Fibroblast of upper back skin (primary cell): ENCODE results near the gene MOXD1.
"Not testable (repeated sequence)": the region's sequence is repeated elsewhere in the genome, so short reads cannot be mapped to it uniquely, and the experiment has no call there.

Experiments used
- DNase-seq: peaks from one replicate; pipeline ENCODE4 v3.0.0-alpha.2; 2013

The MOXD1 gene

DNA sequence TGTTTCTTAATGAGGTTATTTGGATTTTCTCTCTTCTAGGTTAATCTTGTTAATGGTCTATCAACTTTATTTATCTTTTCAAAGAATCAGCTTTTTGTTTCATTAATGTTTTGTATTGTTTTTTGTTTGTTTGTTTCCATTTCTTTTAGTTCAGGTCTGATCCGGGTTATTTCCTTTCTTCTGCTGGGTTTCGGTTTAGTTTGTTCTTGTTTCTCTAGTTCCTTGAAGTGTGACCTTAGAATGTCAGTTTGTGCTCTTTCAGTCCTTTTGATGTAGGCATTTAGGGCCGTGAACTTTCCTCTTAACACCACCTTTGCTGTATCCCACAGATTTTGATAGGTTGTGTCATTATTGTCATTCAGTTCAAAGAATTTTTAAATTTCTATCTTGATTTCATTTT is 49.3 kb downstream of the MOXD1 start:
- DNase-seq, result not testable (repeated sequence)

DNA sequence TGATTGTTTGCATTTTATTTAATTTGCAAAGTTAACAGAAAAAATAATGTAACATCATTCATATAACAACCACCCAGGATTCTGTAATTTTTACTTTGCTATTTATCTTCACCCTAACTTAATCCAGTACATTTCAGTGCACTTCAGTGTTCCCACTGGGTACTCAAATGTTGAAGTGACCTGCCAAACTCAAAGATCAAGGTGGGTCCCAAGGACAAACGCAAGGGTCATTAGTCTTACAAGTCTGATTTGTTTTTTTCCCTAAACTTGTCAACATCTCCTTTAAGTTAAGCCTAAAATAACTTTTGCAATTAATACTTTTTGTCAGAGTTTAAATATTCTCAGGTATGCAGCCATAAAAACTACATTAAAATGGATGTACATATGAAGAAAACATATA is 53.0 kb downstream of the MOXD1 start:
- no peak for DNase-seq

DNA sequence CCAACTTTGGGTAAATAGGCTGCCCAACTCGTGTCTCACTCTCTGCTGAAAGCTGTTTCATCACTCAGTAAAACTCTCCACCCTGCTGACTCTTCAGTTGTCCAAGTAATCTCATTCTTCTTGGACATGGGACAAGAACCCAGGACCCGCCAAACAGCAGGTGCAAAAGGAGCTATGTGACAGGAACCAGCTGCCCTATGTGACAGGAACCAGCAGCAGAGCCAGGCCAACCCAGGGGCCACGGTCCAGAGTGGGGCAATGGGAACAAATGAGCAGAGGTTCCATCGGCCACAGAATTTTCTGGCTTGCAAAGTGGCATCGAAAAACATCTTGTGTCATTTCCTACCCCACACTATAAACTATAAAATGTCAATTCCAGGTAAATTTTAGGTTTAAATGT is 56.5 kb downstream of the MOXD1 start:
- DNase-seq, result no peak

DNA sequence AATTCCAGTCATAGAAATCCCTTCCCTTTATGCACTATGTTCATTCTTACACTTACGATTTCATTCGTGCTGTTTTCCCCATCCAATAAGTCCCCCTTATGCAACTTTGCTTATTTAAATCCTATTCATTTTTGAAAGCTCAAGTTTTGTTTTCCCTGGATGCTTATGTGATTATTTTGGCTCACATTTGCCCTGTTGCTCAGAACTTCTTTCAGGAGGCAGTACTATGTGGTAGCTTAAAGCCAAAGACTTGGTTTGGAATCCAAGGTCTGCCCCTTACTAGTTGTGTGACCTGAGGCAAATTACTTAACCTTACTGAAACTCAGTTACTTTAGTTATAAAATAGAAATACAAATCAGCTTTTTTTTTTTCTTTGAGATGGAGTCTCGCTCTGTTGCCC is 59.6 kb downstream of the MOXD1 start:
- no peak for DNase-seq

DNA sequence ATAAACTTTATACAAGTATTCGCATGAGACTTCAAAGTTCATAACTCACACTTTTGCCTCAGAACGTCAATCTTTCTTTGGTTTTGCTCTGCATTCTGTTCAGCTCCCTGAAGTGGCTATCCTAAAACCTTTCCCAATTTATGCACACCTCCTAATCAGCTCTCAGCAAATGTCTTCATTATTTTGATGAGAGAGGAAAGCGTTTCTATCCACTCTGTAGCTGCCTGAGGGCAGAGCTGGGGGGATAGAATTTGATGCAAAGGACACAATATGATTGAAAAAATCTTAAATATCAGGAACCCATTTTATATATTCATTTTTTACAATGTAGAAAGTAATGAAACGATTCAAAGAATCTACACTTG is 66.8 kb downstream of the MOXD1 start:
- no peak for DNase-seq

DNA sequence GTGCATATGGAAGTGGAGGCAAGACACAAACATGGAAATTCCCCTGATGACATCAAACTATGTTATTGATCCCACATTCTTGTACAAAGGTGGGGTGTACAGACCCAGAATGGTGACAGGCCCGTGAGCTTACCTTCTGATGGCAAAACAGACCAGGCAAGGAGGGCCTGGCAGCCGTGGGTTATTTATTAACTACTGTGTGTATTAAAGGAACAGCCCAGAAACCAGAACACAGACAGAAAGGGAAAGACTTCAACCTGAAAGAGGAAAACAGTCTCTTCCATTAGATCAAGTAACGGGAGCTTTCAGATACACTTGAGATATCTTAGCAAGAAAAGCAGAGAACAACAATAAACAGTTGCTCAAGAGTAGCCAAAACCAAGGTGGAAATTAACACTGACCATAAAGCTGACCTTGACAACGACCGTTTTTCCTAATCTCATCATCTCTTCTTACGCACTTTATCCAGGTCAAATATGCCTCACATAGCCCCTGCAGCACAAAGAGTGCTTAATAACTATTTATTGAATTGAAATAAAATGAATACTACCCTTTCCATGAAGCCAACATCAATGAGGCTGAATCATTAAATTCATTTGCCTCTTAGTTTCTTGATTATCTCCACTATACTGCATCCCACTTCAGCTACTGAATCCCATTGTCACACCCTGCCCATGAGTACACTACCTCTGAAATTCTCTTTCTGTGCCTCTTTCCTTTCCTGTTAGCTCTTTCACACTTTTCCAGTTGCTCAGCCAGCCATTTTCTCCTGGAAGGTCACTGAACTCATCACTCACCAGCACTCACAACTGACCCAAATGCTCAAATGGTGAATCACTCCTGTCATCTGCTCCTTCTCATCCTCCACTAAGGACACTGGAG is 67.4 kb downstream of the MOXD1 start:
- DNase-seq, result peak; percentile 96

DNA sequence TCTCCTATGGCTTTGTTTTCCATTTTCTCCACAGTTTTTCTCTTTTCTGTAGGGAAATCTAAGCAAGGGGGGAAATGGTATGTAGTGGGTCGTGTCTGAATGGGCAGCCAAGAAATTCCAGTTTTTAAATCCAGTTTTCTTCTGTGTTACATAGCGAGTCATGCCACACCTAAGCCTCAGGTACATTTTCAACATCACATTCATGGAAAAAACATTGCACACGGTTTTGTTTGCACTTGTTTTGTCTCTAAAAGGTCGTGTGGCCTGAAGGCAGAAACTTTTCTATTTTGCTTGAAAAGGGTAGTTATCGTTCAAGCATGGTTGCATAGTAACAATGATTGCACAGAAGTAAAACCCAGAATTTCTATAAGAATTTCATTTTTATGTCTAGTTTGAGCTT is 70.5 kb downstream of the MOXD1 start:
- no peak for DNase-seq

DNA sequence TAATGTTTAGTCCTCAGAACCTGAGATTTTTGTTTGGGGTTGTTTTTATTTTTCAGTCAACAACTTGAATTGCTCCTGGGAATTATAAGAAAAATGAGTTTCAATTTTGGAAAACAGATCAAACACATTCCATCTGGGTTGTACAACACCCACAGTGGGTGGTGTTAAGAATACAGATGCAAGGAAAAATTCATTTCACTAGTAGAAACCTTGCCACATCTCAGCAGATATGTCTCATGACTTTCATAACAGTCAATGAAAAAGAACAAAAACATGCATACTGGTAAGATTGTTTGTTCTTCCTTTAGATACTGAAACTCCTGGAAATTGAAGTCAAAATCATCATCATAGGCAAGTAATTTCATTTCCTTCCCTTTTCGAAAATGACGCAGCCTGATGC is 78.9 kb downstream of the MOXD1 start:
- DNase-seq, result peak; percentile 23

DNA sequence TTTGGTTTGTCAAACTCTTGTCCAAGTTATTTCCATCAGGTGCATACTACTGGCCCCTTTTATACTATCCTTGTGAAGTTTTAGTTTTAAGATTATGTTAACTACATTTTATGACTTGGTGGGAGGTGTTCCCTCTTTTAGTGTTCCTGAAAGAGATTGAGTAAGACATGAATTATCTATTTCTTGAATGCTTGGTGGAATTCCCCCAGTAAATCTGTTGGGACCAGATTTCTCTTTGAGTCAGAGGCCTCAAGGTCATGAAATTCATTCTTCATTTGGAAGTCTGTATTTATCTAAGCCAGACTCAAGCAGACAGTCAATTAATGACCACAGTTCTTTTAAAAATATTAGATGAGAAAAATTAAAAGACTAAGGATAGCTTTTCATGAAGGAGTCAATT is 81.3 kb downstream of the MOXD1 start:
- DNase-seq, result peak; percentile 71

DNA sequence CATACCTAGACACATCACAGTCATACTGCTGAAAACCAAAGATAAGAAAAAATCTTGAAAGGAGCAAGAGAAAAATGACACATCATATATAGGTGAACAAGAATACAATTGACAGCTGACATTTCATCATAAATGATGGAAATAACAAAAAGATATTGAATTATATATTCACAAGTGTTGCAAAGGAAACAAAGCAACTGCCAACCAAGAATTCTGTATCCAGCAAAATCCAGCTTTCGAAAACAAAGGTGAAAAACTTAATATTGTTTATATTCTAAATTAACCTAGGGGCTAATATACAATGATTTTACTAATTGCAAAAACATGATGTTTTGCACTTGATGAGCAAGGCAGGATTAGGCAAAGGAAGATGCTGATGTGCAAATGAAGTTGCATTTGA is 84.3 kb downstream of the MOXD1 start:
- no peak for DNase-seq

DNA sequence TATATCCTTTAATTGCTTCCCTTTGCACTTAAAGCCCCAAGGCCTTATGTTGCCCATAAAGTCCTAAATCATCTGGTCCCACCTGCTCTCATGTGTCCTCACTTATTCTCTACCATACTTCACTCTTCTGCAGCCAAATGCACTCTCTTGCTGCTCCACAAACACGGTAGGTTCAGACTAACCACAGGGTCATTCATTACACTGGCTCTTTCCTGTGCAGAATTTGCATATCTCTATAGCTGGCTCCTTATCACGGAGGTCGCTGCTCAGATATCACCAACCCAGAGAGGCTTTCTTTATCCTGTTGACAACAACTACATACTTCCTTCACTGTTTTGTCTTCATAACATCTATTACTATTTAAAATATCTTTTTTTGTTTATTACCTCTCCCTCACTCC is 86.8 kb downstream of the MOXD1 start:
- DNase-seq, result no peak

DNA sequence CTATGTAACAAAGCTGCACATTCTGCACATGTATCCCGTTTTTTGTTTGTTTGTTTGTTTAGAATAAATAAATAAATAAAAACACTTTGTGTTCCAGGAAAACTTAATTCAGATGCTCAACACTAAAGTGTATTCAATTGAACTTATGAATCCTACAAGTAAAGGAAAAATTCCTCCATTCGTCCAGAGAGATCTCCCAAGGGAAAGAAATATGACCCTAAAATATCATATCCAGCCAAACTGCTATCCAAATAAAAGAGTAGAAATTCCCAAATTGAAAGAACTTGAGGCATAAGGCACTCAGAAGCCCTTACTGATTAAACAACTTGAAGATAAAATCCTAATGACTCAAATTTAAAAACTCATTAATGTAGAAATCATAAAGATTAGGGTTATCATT is 90.4 kb downstream of the MOXD1 start:
- no peak for DNase-seq

DNA sequence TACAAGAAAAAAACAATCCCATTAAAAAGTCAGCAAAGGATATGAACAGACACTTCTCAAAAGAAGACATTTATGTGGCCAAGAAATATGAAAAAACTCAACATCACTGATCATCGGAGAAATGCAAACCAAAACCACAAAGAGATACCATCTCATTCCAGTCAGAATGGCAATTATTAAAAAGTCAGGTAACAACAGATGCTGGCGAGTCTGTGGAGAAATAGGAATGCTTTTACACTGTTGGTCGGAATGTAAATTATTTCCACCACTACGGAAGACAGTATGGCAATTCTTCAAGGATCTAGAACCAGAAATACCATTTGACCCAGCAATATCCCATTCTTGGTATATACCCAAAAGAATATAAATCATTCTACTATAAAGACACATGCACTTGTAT is 91.1 kb downstream of the MOXD1 start:
- not testable (repeated sequence) for DNase-seq

DNA sequence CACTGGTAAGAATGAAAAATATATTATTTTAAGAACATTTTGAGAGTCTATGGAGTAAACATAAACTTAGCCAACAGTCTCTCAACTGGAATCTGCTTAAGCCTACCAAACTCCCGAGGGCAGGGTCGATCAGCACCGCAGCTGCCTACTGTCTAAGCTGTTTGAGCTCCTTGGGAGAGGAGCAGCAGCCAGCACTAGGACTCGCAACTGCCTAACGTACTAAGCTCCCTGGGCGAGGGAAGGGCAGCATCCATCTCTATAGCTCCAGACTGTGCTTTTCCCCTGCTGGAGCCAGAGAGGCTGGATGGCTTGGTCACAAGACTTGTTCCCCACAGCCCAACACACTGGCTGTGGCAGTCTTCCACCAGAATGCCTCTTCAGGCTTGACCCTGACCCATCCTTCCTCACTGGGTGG is 96.4 kb downstream of the MOXD1 start:
- DNase-seq, result no peak

DNA sequence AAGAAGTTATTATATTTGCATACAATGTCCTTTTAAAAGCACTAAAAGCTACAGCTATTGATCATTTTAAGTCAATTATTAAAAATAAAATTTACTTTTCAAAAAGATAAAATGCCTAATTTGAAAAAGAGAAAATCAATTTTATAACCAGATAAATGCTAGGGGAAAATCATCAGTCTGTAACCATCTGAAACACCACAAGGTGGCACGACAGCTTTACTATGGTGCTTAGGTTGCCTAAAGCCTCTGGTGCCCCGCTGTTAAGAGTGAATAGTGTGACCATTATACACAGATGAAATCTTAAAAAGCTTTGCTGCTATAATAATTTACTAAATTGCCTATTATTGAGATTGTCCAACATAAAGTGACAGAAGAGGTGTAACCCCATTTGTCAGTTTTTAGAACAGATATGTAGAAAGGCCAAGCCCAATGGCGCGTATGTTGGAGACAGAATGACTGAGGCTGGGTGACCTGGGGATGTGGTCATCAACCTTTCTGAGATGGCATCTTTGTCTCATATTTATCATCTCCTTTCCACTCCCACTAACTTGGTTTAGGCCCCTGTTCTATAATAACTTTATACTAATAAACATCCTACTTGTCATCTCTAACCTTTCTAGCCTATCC is 100.8 kb downstream of the MOXD1 start:
- peak; percentile 61 for DNase-seq

DNA sequence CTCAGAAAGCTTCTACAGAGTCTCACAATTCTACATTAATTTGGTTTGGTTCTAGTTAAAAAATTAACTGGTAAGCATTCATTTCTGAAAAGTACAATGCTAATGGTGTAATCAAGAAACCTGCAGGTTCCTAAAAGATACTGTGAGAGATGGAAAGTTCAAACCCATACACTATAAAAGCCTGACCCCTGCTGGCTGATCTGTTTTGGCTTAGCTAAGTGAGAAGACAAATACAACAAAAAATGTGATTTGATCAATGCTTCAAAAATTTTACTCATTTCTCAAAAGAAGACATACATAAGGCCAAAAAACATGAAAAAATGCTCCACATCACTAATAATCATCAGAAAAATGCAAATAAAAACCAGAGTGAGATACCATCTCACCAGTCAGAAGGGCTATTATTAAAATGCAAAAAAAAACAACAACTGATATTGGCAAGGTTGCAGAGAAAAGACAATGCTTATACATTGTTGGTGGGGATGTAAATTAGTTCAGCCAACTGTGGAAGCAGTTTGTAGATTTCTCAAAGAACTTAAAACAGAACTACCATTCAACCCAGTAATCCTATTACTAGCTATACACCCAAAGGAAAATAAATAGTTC is 102.8 kb downstream of the MOXD1 start:
- DNase-seq, result peak; percentile 56

DNA sequence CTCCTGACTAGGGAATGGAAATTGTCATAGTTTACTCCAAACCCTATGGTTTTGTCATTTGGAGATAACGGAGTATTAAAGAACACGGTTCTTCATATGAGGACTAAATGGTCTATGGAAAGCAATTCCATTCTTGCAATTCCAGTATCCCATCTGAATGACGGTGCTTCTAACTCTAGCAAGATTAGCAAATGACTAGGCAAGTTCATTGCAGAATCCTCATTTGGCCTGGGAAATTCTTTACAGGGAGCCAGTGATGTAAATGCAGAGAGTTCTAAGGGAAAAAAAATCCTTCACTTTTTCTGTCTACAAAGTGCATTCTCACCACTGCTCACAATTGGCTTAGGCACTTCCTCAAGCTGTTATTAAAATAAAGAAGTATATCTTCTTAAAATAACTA is 111.5 kb downstream of the MOXD1 start:
- peak; percentile 37 for DNase-seq

DNA sequence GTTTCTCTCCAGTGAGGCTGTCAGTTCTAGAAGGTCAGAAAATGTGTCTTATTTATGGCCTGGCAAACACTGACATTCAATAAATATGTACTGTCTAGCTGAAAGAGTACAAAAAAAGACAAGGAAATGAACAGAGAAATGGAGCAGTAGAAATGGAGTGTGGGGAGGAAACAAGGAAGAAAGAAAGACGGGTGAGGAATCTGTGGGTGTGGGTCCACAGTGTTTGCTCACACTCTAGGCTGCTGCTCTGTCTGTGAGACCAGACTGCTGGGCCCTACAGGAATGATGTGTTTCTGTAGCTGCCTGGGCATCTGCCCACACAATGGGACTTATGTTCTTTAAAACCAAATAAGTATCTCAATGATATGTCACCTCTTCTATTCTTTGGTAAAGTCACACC is 114.2 kb downstream of the MOXD1 start:
- no peak for DNase-seq

DNA sequence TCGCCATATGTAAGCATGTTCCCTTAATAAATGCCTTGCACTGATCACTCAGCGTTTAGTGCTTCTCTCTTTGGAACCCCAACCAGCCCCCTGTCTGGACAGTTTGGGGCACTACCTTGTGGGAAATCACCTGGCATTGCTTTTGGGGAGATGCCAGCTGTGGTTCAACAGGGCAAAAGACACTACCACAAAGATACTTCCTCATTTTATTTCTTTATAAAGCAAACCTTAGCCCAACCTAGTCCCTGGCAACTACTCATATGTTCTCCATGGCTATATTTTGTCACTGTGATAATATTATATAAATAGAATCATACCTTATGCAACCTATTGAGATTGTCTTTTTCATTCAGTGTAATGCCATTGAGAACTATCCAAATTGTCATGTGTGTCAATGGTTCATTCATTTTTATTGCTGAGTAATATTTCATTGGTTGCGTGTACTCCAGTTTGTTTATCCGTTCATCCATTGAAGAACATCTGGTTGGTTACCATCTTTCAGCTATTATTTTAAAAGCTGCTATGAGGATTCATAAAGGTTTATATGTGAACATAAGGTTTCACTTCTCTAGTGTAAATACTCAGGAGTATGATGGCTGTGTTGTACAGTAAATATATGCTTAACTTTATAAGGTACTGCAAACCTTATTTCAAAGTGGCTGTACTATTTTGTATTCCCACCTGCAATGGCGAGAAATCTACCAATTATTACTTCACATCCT is 114.8 kb downstream of the MOXD1 start:
- DNase-seq, result no peak

DNA sequence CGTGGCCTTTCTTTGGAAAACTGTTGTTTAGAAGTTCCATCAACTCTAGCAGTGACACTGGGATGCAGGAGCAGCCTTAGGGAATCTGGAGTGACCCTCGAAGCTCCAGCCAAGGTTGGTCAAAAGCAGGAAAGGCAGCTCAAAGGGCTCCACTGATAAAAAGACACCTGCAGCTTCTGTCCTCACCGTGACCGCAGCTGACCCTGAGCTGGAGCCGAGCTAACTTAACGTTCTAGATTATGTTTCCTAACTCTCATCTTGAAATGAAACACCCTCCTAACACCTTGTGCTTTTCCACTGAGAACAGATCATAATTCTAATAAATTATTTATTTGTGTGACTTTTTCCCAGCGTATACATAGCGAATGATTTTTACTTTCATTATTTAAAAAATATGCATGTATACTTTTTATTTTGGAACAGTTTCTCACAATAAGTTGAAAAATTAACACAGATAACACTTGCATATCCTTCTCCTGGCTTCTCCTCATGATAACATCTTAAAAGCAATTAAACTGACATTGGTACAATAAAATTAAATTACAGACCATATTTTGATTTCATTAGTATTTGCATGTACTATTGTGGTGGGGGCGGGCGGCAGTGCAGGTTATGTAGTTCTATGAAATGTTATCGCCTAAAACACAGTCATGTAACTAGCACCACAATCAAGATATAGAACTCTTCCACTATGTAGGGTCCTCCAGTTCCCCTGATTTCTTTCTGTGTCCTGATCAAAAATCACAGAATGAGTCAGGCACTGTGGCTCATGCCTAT is 116.1 kb downstream of the MOXD1 start:
- DNase-seq, result no peak

DNA sequence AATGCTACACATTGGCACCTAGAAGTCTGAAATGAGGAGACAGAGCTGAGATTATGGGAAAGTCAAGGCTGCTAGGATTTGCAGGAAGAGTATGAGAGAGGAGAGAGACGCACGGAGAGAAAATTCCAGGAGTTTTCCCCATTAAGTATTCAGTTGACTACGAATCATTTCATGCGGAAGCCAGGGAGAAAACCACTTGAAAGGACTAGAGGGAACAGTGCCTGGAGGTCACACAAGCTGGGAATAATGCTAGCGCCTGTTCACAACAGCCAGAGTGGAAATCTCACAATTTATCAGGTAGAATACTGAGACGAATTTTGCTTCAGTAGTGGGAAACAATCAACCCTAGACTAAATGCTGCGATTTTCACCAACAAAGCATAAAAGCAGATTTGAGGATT is 118.6 kb downstream of the MOXD1 start:
- no peak for DNase-seq

DNA sequence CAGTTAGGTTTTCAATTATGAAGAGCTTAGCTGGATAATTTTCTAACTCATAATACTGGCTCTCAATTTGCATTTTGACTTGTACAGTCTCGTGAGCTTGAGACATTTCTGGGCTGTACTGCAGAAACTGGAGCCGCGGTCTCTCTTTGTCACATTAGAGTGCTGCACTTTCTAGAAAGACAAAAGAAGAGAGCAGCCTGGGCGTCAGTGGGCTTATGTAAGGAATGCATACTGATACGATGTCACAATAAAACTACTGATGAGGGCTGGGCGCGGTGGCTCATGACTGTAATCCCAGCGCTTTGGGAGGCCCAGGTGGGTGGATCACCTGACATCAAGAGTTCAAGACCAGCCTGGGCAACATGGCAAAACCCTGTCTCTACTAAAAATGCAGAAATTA is 120.8 kb downstream of the MOXD1 start:
- no peak for DNase-seq
